Measurements from ENCODE around the gene PHF23. TPM values are rescaled to one million over a fixed set of nuclear protein-coding genes. Genes with fewer than 3 reads are reported as not detected.

PHF23 gene
- total RNA-seq, 4 donors from 2014 or later: 22.1 to 43.8 (median 28.9) TPM

DNA sequence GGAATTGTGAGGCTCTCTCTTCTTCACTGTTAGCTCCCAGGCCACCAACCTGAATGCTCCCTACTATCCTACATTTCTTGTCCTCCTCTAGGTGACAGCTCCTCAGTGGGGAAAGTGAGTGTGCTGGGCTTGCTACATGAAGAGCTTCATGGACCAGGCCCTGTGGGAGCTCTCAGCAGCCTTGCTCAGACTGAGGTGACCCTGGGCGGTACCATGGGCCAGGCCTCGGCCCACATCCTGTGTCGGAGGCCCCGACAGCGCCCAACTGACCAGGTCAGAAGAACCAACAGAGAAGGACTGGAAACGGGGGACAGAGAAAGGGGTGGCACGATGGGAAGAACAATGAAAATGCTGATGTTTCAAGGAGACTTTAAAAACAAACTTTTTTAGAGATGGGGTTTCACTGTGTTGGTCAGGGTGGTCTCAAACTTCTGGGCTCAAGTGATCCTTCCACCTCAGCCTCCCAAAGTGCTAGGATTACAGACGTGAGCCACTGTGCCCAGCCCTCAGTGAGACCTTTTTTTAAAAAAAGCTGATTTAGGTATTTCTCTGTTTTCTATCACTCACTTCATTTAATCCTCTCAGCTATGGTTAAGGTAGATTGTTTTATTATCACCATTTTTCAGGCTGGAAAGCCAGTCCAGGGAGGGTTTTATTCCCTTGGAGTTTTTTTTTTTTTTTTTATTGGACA is 17.7 kb upstream of the PHF23 start:
- DNase-seq (ENCODE audit: low spot score) (no peak), ATAC-seq (ENCODE audit: low FRiP score) (no peak)
- TF ChIP-seq, protein P1, sequence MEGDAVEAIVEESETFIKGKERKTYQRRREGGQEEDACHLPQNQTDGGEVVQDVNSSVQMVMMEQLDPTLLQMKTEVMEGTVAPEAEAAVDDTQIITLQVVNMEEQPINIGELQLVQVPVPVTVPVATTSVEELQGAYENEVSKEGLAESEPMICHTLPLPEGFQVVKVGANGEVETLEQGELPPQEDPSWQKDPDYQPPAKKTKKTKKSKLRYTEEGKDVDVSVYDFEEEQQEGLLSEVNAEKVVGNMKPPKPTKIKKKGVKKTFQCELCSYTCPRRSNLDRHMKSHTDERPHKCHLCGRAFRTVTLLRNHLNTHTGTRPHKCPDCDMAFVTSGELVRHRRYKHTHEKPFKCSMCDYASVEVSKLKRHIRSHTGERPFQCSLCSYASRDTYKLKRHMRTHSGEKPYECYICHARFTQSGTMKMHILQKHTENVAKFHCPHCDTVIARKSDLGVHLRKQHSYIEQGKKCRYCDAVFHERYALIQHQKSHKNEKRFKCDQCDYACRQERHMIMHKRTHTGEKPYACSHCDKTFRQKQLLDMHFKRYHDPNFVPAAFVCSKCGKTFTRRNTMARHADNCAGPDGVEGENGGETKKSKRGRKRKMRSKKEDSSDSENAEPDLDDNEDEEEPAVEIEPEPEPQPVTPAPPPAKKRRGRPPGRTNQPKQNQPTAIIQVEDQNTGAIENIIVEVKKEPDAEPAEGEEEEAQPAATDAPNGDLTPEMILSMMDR (IDR thresholded peaks at IDR 0.05): no peak

DNA sequence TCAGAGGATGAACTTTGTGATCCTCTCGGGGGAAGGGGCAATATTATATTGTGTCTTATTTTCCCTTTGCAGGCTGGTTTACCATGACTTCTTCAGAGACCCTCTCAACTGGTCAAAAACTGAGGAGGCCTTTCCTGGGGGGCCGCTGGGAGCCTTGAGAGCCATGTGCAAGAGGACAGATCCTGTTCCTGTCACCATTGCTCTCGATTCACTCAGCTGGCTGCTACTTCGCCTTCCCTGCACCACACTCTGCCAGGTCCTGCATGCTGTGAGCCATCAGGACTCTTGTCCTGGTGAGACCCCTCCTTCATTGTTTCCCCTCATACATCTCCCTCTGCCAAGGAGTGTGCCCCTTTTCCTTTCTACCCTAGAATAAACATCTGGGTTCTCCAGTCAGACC is 15.3 kb upstream of the PHF23 start:
- ATAC-seq (ENCODE audit: low FRiP score) (no peak), DNase-seq (ENCODE audit: low spot score) (no peak)
- TF ChIP-seq, protein P1 (IDR thresholded peaks at IDR 0.05): no peak

DNA sequence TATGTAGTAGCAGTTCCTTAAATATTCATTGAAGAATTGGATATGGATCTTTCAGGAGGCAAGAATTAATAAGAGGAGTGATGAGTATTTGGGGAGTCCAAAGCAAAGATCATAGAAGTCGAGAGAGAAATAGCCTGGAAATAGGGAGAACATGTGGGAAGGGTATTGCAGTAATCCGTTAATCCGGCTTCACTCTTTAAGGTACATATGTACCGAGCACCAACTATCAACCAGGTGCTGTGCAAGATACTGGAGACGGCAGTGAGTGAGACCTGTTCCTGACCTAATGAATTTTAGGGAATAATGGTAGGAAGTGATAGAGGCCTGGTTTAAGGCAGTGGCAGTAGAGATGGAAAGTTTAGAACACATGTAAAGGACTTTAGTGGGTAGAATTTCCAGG is 13.8 kb upstream of the PHF23 start:
- TF ChIP-seq, protein P1 (IDR thresholded peaks at IDR 0.05): no peak
- ATAC-seq (ENCODE audit: low FRiP score) (no peak), DNase-seq (ENCODE audit: low spot score) (no peak)

DNA sequence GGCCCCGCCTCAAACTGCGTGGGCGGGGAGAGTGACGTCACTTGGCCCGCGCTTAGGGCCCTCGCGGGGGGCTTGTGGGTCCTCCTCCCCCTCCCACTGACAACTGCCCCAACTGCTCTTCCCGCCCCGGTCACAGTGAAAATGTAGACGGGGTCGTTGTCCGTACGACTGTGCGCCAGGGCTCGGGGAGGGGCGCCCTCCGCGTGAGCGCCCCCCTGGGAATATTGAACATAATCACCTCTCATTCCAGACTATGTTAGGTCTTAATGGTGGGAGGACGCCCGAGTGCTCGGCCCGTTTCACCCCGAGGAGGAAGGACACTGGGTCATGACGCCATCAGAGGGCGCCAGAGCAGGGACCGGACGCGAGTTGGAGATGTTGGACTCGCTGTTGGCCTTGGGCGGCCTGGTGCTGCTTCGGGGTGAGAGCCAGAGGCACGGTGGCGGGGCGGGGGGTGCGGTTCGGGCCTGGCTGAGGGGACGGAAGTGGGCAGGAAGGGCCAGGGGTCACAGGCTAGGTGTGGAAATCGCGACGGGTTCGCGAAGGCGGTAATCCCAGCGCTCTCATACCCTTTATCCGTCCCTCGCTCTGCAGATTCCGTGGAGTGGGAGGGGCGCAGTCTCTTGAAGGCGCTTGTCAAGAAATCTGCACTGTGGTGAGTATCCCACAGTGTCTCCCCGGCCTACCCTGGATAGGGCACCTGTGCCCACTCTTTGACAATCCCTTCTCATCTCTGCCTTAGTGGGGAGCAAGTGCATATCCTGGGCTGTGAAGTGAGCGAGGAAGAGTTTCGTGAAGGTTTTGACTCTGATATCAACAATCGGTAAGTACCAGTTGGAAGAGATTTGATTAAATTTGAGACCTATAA is 13.2 kb upstream of the PHF23 start, which contains the start of gene ELP5:
Gene ELP5, plus strand, starts transcription at position 40 of the 868 bp plus-strand sequence. Its CDS starts 336 bp downstream, at position 376.
- ATAC-seq (ENCODE audit: low FRiP score) (peak; percentile 75), DNase-seq (ENCODE audit: low spot score) (peak; percentile 92)
- TF ChIP-seq, protein P1 (IDR thresholded peaks at IDR 0.05): no peak

DNA sequence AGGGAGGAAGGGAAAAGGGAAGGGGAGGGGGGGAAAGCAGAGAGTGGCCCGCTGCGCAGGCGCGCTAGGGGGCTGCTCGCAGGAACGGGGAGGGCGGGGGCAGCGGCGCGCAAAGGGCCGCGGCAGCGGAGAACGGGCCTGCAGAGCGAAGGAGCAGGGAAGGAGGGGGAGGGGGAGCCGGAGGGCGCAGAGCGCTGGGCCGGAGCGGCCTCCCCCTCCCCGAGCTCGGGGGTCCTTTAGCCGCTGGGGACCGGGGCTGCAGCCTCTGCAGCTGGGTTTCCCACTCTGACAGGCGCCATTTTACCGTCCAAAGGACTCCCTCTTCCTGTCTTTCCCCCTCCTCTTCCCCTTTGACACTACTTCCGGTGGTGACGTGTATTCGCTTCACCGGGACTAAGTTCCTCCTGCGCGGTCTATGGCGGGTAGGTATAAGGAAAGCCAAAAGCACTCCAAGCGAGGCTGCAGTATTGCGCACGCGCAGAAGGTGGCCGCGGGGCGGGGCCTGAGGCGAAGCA is 12.5 kb upstream of the PHF23 start, which contains the start of gene CTDNEP1:
Gene CTDNEP1, minus strand, starts transcription at position 74 of the 515 bp plus-strand sequence. CDS start 438 bp downstream, outside the sequence.
- TF ChIP-seq, protein P1 (IDR thresholded peaks at IDR 0.05): no peak
- ATAC-seq (ENCODE audit: low FRiP score): peak; percentile 95
- DNase-seq (ENCODE audit: low spot score): peak; percentile 96

DNA sequence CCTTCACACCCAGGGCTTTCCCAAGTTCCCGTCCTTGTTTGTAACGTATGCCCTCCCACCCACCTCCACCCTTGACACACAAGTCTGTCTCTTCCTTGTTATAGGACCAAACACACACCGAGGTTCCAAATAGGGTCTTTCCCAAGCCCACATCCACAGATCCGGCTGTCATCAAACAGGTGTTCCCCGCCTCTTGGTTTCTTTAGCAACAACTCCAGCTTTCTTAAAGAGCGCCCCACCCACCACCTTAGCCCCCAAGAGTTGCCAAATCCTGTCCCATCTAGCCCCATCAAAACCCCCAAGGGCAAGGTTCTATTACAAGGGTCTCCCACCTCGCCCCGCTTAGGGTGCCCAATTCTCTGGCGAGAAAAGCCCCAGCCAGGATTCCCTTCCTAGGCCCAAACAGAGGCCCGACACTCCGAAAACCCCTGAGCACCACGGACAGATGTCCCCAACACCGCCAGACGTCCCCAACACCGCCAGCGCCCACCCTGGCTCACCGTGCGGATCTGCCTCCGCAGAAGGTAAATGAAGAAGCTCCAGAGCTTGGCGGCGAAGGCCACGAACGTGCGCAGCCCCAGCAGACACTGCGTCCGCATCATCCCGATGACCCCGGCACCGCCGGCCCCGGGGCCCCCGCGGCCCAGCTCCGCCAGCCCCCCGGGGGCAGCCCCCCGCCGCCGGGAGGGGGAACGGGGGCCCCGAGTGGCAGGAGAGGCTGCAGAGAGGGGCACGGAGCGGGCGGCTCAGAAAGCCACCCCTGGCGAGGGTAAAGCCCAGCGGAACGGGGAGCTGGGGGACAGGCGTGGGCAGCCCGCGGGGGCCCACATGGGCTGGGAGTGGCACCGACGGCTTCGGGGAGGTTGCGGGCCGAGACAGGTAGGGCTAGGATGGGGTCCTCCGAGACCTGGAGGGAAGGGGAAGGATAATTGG is 11.7 kb upstream of the PHF23 start:
- ATAC-seq (ENCODE audit: low FRiP score): peak; percentile 4
- DNase-seq (ENCODE audit: low spot score): no peak
- TF ChIP-seq, protein P1 (IDR thresholded peaks at IDR 0.05): no peak

Data from omental fat pad (tissue), 4 donors.